Measurements from ENCODE around the gene CDHR5.
"Not testable (repeated sequence)": the region's sequence is repeated elsewhere in the genome, so short reads cannot be mapped to it uniquely, and the experiment has no call there.

Gene CDHR5

DNA sequence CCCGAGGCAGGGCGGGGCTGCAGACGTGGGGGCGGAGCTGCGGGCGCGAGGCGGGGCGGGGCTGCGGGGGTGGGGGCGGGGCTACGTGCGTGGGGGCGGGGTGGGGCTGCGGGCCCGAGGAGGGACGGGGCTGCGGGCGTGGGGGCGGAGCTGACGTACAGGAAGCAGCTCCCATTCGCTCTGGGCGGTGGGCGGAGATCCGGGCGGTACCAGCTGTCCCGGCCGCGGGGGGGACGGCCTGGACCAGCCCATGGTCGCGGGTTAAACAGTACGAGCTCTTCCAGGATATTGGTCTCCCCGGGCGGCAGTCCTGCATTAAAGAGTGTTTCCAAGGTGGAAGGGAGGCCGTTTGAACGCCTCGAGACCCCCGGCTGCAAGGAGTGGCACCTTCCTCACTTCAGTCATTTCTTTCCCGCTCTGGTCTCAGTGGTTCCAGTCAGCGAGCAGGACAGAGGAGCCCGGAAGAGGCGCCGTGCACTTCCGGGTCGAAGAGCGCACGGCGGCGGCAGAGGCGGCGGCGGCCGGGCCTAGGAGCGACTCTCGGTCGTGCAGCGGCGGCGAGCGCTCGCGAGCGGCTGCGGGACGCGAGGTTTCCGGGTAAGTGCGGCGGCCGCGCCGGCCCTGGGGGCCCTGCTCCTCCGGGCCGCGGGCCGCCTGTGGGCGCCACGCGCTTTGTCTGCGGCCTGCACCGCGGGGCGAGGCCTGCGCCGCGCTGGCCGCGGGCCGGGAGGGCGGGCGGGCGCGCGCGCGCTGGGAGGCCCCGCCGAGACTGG is 48.6 kb downstream of the CDHR5 start, which contains the start of gene PHRF1:
TSS of gene PHRF1 (plus strand) at position 475 of the 773 bp plus-strand sequence. CDS start 5,043 bp downstream, outside the sequence.
- Histone ChIP-seq H3K79me2 (peaks cover 31% of the 10 kb centered on the region), H3K4me3 (ENCODE audit: low read depth, low read length) (peak within 1 kb of the TSS; percentile 68), H3K9me3 (ENCODE audit: control insufficient read depth, low read length) (no peaks in the 10 kb centered on the region), H3K27ac (peak within 1 kb of the TSS; percentile 80), H2AFZ (peak within 1 kb of the TSS; percentile 82), H3K4me1 (peaks cover 5% of the 10 kb centered on the region), H3K36me3 (ENCODE audit: control insufficient read depth, insufficient read depth, low read length) (no peaks in the 10 kb centered on the region), H3K9ac (no peak within 1 kb of the TSS), H3K27me3 (ENCODE audit: control insufficient read depth, insufficient read depth, low read length) (no peaks in the 10 kb centered on the region), H3K4me2 (ENCODE audit: low read length) (peak within 1 kb of the TSS; percentile 93)
- TF ChIP-seq CTCF (IDR thresholded peaks at IDR 0.05), result no peak

DNA sequence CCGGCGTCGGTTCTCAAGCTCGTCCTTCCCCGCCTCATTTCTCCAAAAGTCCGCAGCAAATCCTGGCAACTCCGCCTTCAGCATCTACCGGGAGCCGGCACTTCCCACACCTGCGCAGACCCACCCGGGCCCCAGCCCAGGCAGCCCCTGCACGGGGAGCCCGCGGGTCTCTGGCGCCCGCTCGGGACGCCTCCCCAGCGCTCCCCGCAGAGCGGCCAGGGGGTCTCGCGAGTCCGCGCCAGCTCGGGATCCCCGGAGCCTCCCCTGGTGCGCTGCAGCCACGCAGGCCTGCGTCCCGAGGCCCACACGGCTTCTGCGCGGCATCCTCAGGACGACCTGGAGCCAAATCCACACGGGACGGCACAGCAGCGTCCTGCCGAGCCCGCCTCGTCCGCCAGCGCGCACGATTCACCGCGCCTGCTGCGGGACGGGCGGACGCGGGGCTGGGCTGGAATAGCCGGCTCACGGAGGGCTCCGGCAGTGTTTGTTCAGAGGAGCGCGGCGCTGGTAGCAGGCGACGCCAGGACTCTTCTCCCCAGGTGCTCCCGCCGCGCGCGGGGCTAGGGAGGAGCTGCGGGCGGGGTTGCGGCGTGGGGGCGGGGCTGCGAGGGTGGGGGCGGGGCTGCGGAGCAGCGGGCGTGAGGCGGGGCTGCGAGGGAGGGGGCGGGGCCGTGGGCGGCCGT is 49.3 kb downstream of the CDHR5 start:
- Histone ChIP-seq H3K4me3 (ENCODE audit: low read depth, low read length) (peak overlapping the region; percentile 55), H3K79me2 (peaks cover 28% of the 10 kb centered on the region), H3K36me3 (ENCODE audit: control insufficient read depth, insufficient read depth, low read length) (no peaks in the 10 kb centered on the region), H3K27me3 (ENCODE audit: control insufficient read depth, insufficient read depth, low read length) (no peaks in the 10 kb centered on the region), H3K9ac (no peak overlapping the region), H3K9me3 (ENCODE audit: control insufficient read depth, low read length) (no peaks in the 10 kb centered on the region), H3K4me1 (peaks cover 5% of the 10 kb centered on the region), H3K27ac (peak overlapping the region; percentile 39), H2AFZ (peak overlapping the region; percentile 81), H3K4me2 (ENCODE audit: low read length) (peak overlapping the region; percentile 78)
- TF ChIP-seq CTCF (IDR thresholded peaks at IDR 0.05), result no peak

DNA sequence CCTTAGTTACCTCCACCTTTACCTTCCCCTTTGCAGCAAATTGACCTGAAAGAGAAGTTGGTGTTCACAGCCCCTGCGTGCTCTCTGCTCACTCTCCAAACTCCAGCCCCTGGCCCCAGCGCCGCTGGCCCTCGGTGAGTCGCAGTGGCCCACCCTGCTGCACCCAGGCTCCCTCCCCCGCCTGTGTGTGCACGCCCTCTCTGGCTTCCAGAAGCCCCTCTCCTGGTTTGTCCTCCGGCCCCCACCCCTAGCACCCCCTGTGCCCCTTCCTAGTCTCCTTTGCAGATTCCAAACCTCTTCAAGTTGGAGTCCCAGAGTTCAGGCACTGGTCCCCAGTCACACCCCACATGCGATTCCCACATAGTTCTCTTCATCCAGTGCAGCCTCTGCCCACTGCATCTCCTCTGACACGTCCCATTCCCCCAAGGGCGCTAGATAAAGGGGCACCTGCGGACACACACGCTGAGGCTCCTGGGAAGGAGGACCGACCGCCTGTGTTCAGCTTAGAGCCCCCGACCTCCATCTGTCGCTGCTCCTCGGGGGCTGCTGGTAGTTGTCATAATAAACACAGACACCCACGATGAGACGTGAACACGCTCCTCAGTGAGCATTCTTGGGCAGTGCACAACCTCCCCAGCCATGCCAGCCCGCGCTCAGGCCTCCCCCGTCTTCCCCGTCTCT is 50.0 kb downstream of the CDHR5 start:
- Histone ChIP-seq H3K27ac (no peak overlapping the region), H2AFZ (no peak overlapping the region), H3K9me3 (ENCODE audit: control insufficient read depth, low read length) (no peaks in the 10 kb centered on the region), H3K79me2 (peaks cover 21% of the 10 kb centered on the region), H3K4me1 (peaks cover 5% of the 10 kb centered on the region), H3K4me2 (ENCODE audit: low read length) (peak overlapping the region; percentile 78), H3K4me3 (ENCODE audit: low read depth, low read length) (peak overlapping the region; percentile 55), H3K27me3 (ENCODE audit: control insufficient read depth, insufficient read depth, low read length) (no peaks in the 10 kb centered on the region), H3K9ac (no peak overlapping the region), H3K36me3 (ENCODE audit: control insufficient read depth, insufficient read depth, low read length) (no peaks in the 10 kb centered on the region)
- no peak for TF ChIP-seq CTCF (IDR thresholded peaks at IDR 0.05)

- Histone ChIP-seq H3K4me2 (ENCODE audit: low read length) (peak overlapping the region; percentile 37), H3K79me2 (peaks cover 14% of the 10 kb centered on the region)
- not testable (repeated sequence) for H3K36me3 ChIP-seq (ENCODE audit: control insufficient read depth, insufficient read depth, low read length); H2AFZ ChIP-seq; H3K27ac ChIP-seq; H3K9ac ChIP-seq; H3K27me3 ChIP-seq (ENCODE audit: control insufficient read depth, insufficient read depth, low read length); H3K4me1 ChIP-seq; H3K4me3 ChIP-seq (ENCODE audit: low read depth, low read length); H3K9me3 ChIP-seq (ENCODE audit: control insufficient read depth, low read length)
These were observed 50.7 kb downstream of the CDHR5 start for GRCh38 chr11:574031-574570.
